HPDE6-E6E7 (cell line): ENCODE measurements around the gene TM9SF2.
A peak's percentile ranks its signal among the peaks of the same experiment; 100 is the strongest.

Experiments used
- DNase-seq: peaks from one replicate; pipeline ENCODE4 v3.0.0; 2011; ENCODE audit warnings: missing footprints; ENCODE audit errors: extremely low spot score

Gene TM9SF2

DNA sequence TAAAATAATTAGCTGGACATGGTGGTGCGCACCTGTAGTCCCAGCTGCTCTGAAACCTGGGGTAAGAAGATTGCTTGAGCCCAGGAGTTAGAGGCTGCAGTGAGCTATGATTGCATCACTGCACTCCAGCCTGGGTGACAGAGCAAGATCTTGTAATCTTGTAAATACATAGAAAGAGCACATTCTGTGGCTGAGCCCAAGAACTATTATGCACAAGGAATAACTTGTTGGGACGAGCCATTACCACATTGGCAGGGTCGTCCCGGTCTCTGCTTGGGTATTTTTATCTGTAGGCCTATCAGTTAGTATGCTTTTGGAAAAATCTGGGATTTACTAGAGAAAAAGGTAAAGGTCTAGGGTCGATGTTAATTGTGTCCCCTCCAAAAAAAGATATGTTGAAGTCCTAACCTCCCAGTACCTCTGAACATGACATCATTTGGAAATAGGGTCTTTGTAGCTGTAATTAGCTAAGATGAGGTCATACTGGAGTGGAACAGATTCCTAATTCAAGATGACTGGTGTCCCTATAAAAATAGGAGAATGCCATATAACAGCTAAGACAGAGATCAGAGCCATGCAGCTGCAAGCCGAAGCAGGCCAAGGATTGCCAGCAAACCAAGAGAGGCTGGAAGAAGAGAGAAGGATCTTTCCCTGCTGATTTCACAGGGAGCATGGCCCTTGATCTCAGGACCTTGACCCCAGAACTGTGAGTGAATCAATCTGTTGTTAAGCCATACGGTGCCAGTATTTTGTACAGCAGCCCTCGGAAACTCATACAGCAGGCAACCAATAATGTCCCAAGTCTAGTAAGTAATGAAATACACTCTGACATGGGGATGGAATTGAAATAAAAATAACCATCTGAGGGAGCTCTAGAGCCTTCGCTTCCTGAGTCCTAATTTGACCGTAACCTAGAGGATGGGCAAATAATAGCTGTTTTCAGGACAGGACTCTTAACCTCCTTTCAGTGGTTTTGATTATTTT lies 77.0 kb downstream of the TM9SF2 start:
- DNase-seq: no peak

GRCh38 chr13:99580500-99581268 lies 79.4 kb downstream of the TM9SF2 start:
- no peak for DNase-seq

DNA sequence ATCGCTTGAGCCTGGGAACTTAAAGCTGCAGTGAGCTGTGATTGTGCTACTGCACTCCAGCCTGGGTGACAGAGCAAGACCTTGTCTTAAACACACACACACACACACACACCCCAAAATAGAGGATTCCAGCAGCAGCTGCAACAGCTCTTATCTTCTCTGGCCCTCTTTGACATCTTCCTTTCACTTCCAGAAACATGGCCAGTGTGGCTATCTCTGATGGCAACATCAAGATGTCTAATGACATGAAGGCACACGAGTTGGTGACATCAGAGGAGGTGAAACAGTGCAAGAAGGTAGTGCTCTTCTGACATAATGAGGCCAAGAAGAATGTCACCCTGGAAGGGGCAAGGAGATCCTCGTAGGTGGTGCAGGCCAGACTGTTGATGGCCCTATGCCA lies 81.2 kb downstream of the TM9SF2 start:
- no peak for DNase-seq

GRCh38 chr13:99585609-99586008 lies 84.3 kb downstream of the TM9SF2 start:
- DNase-seq: no peak

DNA sequence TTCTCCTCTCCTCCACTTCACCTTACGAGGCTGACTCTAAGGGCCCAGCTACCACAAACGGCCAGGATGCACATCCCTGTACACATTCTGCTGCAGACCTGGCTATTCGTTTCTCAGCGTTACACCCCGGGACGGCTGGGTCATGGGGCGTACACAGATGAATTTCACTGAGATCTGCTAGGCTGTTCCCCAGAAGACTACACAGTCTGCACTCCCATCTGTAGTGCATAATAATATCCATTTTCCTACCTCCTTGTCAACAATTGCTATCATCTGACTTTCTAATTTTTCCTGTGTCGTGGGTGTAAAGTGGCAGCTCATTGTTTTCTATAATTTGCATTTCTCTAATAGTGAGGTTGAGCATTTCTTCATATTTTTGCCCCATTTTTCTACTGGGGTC lies 85.7 kb downstream of the TM9SF2 start:
- DNase-seq: no peak

- DNase-seq: no peak
Observed at GRCh38 chr13:99587893-99588606, 86.8 kb downstream of the TM9SF2 start.

GRCh38 chr13:99589575-99589974 lies 88.3 kb downstream of the TM9SF2 start:
- DNase-seq: no peak

DNA sequence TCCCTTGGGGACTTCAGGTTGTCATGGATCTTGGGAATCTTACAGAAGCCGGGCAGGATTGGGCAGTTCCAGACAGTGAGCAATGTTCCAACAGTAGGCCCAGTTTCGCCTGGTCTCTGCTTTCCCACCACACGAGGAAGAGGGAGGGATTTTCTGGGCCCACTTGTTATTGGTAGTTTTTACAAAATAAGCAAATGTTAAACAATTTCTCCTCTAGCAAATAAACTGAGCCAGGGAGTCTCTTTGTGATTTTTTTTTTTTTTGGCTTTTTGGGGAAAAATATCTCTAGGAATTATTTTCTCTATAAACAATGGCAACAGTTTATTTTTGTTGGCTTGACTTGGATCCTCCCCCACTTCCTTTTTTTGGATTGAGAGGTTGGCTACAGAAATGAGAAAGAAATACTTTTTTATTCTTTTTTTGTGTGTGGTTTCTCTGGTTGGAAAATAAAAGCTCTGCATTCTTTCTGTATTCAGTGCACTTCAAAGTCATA lies 89.3 kb downstream of the TM9SF2 start:
- DNase-seq: no peak

DNA sequence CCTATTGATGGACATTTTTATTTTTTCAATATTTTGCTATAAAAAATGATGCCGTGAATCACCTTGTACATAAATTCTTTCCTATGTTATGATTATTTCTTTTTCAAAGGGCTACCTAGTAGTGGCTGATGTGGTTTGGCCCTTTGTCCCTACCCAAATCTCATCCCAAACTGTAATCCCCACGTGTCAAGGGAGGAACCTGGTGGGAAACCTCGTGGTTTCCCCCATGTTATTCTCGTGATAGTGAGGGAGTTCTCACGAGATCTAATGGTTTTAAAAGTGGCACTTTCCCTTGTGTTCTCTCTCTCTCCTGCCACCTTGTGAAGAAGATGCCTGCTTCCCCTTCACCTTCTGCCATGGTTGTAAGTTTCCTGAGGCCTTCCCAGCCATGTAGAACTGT lies 94.9 kb downstream of the TM9SF2 start:
- DNase-seq: no peak

- DNase-seq: no peak
Observed at GRCh38 chr13:99600318-99600717, 99.0 kb downstream of the TM9SF2 start.

GRCh38 chr13:99601535-99601934 lies 100.3 kb downstream of the TM9SF2 start:
- DNase-seq: no peak

GRCh38 chr13:99604636-99605035 lies 103.4 kb downstream of the TM9SF2 start:
- DNase-seq: no peak

DNA sequence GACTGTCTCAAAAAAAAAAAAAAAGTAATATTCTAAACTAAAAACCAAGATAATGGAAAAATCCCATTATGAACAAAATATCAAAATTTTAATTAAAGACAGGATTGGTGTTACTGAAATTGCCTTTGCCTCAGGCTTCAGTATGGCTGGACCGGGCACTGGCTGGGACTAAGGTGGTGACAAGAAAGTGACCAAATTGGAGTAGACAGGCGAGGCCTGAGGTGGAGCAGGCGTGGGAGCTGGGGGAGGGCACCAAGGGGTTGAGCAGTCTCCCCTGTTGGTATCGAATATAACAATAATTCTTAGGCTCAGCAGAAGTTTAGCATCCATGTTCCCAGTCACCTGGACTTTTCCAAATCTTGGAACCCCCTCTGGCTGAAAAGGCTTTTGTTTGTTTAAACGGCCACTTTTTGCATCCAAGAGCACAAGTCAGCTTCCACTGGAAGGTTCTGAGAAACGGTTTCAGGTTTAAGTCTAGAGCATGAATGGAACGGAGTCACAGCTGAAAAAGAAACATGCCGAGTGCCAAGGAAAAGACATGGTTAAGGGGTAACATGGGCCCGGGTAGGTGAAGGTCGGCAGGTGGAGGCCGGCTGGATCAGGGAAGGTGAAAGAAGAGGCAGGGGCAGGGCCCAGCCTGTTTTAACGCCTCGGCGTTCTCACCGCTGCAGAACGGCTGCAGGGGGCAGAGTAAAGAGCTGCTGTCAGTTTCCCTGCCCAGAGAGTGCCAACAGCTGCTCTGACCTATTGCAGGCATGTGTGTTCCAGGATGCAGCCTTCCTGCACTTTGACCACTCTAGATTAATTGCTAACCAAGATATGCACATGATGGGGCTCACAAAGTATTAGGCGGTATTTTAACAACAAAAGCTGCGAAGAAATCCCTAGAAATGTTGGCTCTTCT lies 104.4 kb downstream of the TM9SF2 start:
- DNase-seq: peak; percentile 60

DNA sequence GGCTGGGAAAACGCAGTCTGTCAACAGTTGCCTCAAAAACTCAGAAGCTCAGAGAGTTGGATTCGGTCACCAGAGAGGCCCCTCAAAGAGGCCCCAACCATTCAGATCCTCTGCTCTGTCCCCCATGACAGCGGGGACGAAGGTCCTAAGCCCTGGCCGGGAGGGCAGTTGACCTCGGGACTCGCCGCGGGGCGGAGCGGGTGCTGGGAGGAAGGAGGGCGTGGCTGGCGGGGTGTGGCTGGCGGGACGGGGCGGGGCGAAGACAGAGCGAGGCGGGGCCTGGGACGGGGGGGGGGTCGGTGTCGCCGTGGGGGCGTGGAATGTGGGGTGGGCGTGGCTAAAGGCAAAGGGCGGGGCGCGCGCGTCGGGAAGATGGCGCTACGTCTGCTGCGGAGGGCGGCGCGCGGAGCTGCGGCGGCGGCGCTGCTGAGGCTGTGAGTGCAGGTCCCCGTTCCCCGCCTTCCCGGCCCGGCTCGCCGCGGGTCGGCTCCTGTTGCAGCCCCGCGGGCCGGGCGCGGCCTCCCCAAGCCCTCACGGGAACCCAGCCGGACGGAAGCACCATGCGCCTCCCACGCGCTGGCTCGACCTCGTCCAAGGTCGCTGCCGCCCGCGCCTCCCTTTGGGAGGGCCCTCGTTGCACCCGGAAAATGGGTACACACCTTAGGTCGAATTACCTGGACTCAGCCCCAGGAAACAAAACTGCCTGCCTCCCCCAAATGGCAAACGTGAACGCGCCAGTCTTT lies 105.2 kb downstream of the TM9SF2 start, which contains the start of gene CLYBL:
CLYBL (plus strand) TSS at position 367 of the 743 bp plus-strand sequence.
- peak; percentile 63 for DNase-seq

DNA sequence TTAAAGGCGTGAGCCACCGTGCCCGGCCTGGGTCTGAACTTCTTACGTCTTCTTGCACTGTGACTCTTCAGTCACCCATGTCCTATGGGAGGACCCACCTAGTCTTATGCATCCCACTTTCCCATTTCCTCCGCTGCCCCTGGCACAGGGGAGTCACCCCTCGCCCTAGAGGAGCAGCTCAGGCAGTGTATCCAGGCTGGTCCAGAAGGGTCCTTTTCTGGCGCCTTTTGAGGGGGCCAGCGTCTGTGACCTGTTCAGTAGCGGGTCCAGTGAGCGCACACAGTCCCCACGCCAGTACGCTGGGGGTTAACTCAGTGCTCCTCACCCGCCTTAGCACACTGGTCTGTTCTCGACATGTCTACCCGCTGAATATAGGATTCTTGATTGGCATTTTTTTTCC lies 107.1 kb downstream of the TM9SF2 start:
- no peak for DNase-seq

GRCh38 chr13:99610702-99611289 lies 109.5 kb downstream of the TM9SF2 start:
- DNase-seq: no peak
